Measurements from ENCODE around the gene PPP1R1A. TPM values are rescaled to one million over a fixed set of nuclear protein-coding genes. Genes with fewer than 3 reads are reported as not detected.

Gene PPP1R1A
- total RNA-seq, 4 donors from 2014 or later = 140 to 959 (median 219) TPM

DNA sequence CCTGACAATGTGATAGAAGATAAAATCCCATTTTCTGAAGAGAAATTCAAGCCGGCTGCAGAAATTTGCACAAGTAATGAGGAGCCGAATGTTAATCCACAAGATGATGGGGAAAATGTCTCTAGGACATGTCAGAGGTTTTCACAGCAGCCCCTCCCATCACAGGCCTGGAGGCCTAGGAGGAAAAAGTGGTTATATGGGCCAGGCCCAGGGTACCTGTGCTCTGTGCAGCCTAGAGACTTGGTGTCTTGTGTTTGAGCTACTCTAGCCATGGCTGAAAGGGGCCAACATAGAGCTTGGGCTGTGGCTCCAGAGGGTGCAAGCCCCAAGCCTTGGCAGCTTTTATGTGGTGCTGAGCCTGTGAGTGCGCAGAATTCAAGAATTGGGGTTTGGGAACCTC is 38.8 kb upstream of the PPP1R1A start:
- TF ChIP-seq, protein P1, sequence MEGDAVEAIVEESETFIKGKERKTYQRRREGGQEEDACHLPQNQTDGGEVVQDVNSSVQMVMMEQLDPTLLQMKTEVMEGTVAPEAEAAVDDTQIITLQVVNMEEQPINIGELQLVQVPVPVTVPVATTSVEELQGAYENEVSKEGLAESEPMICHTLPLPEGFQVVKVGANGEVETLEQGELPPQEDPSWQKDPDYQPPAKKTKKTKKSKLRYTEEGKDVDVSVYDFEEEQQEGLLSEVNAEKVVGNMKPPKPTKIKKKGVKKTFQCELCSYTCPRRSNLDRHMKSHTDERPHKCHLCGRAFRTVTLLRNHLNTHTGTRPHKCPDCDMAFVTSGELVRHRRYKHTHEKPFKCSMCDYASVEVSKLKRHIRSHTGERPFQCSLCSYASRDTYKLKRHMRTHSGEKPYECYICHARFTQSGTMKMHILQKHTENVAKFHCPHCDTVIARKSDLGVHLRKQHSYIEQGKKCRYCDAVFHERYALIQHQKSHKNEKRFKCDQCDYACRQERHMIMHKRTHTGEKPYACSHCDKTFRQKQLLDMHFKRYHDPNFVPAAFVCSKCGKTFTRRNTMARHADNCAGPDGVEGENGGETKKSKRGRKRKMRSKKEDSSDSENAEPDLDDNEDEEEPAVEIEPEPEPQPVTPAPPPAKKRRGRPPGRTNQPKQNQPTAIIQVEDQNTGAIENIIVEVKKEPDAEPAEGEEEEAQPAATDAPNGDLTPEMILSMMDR (IDR thresholded peaks at IDR 0.05; ENCODE audit: low read depth) = no peak

DNA sequence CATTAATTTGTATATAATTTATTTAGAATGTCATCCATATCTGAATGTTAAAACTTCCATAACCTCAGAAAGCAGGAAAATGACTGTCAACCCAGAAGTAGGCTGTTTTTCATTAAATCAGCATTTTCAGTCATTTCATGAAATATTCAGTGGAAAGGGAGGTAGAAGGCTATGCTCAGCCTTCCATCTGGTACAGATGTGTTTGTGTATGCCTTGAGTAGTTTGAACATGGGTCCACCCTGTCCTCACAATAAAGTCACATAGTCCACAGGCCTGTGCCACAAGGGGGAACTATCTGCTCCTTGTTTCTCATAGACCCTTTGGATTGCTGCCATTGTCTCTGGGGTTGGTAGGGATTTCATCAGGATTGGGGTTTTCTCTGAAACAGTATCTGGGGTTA is 37.1 kb upstream of the PPP1R1A start:
- TF ChIP-seq, protein P1 (IDR thresholded peaks at IDR 0.05; ENCODE audit: low read depth) = no peak

DNA sequence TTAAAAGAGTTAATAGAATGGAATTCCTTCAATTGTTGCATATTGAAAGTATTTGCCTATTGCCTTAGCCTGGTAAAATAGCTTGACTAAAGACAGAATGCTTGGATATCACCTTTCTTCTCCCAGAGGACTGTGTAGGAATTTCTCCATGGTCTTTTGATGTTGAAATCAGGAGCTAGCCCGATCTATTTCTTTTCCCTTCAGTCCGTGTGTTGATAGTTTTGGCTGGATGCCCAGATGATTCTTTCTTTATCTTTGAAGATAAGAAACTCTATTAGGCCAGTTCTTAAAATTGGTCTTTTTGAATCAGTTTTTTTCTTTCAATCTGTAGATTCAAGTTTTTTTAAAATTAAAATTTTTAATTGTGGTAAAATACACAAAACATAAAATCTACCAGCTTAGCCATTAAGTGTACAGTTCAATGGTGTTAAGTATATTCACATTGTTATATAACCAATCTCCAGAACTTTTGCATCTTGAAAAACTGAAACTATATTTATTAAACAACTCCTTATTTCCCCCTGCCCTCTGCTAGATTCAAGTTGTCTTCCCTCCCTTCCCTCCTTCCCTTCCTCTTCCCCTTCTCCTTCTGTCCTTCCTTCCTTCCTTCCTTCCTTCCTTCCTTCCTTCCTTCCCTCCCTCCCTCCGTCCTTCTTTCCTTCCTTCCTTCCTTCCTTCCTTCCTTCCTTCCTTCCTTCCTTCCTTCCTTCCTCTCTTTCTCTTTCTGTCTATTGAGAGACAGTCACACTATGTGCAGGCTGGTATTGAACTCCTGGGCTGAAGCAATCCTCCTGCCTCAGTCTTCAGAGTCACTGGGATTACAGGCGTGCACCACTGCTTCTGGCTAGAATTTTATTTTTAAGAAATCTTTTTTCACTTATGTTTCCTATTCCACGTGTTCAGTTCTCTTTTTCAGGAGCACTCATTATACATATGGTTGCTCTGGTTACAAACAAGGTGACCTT is 36.1 kb upstream of the PPP1R1A start:
- TF ChIP-seq, protein P1 (IDR thresholded peaks at IDR 0.05; ENCODE audit: low read depth) = no peak

DNA sequence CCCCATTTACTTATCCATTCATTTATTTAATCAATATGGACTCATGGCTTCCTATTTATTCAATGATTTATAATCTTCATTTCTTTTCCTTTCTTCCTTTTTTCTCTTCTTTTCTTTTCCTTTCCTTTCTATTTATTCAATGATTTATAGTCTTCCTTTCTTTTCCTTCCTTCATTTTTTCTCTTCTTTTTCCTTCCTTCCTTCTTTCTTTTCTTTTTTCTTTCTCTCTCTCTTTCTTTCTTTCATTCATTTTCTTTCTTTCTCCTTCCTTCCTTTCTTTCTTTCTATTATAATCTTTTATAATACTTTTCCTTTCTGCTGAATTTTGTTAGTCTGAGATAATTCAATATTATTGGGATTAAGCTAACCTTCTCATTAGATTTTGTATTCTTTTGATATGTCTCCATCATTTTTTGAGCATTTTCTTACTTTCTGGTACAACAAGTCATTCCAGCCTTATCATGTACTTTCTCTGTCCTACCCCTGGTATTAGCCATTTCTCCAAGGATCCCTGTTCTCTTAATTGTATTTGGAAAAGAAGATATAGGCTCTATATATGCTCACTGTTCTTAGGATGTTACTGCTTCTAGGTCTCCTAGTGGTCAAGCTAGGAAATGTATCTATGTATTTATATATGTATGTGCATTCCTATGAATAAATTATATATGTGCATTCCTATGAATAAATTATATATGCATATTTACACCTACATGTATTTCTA is 34.2 kb upstream of the PPP1R1A start:
- TF ChIP-seq, protein P1 (IDR thresholded peaks at IDR 0.05; ENCODE audit: low read depth) = no peak

DNA sequence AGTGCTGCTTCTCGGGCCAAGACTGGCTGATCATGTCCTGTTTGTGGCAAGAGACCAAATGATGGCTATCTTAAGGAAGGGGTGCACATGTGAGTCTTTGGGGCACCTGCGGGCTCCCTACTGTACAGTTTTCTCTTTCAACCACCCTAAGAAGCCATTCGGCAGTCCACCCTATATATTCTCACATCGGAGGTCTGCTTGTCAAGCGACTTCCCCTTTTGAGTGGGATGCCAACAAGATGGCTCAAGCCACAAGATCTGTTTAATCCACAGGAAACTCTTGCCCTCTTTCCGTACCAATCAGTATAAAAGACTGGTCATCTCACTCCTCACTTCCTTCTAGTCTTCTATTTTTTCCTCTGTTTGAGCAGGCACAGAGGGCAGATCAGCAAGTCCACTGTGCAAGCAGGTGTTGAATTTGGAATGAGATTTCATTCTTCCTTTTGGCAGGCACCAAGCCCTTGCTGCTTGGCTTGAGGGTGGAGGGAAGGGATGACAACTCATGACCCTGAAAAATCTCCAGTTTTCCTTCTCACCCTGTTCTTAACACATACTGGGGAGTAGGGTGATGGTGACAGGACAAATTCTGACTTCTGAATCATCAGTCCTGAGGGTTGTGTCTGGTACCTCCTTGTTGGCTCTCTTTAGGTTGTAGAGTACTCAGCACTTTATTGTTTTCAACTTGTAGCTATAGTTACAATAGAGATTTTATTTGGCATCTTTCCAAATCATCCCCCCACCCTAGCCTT is 28.6 kb upstream of the PPP1R1A start:
- TF ChIP-seq, protein P1 (IDR thresholded peaks at IDR 0.05; ENCODE audit: low read depth) = no peak

DNA sequence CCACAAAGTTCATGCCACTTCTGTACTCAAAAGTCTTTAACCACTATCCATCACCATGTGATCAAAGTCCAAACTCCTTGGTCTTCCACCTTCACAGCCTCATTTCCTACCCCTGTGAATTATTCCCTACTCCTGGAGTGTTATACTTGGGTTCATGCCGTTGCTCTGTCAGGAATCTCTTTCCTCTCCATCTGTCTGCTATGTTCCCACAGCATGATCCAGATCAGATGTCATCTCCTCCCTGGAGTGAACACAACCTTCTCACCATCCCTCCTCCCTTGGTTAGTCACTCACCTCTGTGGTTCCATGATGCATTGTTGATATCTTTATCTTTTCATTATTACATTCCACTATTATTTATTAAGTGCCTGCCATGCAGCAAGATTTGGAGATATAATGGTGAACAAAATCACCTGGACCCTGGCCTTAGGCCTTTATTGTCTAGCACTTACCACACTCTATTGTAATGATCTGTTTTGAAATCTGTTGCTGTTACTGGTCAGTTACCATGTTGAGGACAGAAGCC is 23.8 kb upstream of the PPP1R1A start:
- TF ChIP-seq, protein P1 (IDR thresholded peaks at IDR 0.05; ENCODE audit: low read depth) = no peak
